GM12891 (cell line): ENCODE results near the gene ADAD2.

ENCODE experiments used
- POLR2A ChIP-seq: IDR thresholded peaks from 2 replicates; pipeline ENCODE4 v1.6.1; 2011; ENCODE audit warnings: low read depth, low read length, control low read depth
- POLR2AphosphoS5 ChIP-seq: IDR thresholded peaks from 2 replicates; pipeline ENCODE4 v1.6.1; 2011; ENCODE audit warnings: low read depth, low read length, control low read depth
- SPI1 ChIP-seq: IDR thresholded peaks from 2 replicates; pipeline ENCODE4 v1.6.1; 2011; ENCODE audit warnings: low read depth, low read length, control low read depth
- TAF1 ChIP-seq: IDR thresholded peaks from 2 replicates; pipeline ENCODE4 v1.6.1; 2011; ENCODE audit warnings: low read depth, low read length, control low read depth

DNA sequence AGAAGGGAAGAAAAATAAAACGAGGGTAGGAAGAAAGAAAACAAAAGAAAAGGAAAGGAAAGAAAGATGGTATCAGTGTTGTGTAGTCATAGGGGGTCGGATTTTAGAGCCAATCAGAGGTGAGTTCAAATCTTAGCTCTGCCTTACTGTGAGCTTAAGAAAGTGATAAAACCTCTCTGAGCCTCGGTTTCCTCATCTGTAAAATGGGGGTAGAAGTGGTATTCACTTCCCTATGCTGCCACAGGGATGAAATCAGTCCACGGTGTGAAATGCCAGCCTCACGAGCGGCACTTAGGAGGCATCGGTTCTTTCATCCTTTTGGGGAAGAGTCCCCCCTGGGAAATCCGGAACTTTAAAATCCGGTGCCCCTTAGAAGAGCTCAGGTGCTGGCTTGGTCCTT lies 42.8 kb downstream of the ADAD2 start:
- TF ChIP-seq TAF1 (no peak), POLR2A (no peak), POLR2AphosphoS5 (no peak), SPI1 (no peak)
